GM23338 (cell line): ENCODE results near the gene INPP5D.

Source experiments
- CREB1 ChIP-seq: fragments of 250-450 bp; sonication (Bioruptor Pico); IDR thresholded peaks from 2 replicates; pipeline ENCODE4 v1.5.0; 2020; ENCODE audit warnings: low read depth, mild to moderate bottlenecking, moderate library complexity
- EZH2 ChIP-seq: fragments of 200-600 bp; sonication (generic); IDR thresholded peaks from one replicate; pipeline ENCODE4 v1.8.0; 2017; ENCODE audit warnings: antibody characterized with exemption, mild to moderate bottlenecking, low read depth; ENCODE audit not compliant: unreplicated experiment
- EZH2phosphoT487 ChIP-seq: fragments of 200-600 bp; sonication (generic); IDR thresholded peaks from one replicate; pipeline ENCODE4 v1.8.1; 2018; ENCODE audit warnings: antibody characterized with exemption; ENCODE audit not compliant: unreplicated experiment
- JUNB ChIP-seq: IDR thresholded peaks from one replicate; pipeline ENCODE4 v1.6.1; 2016; ENCODE audit warnings: antibody characterized with exemption; ENCODE audit not compliant: unreplicated experiment
- POLR2AphosphoS5 ChIP-seq: IDR thresholded peaks from 2 replicates; pipeline ENCODE4 v1.6.1; 2016; ENCODE audit warnings: antibody characterized with exemption, low read depth
- REST ChIP-seq: IDR thresholded peaks from one replicate; pipeline ENCODE4 v1.6.1; 2018; ENCODE audit warnings: antibody characterized with exemption; ENCODE audit not compliant: unreplicated experiment
- STAT1 ChIP-seq: IDR thresholded peaks from one replicate; pipeline ENCODE4 v1.6.1; 2016; ENCODE audit warnings: antibody characterized with exemption; ENCODE audit not compliant: unreplicated experiment
- ZNF114 ChIP-seq: fragments of 250-450 bp; sonication (Bioruptor Pico); IDR thresholded peaks from 2 replicates; pipeline ENCODE4 v1.5.0; 2020; ENCODE audit warnings: mild to moderate bottlenecking, moderate library complexity
- ZNF462 ChIP-seq: fragments of 250-450 bp; sonication (Bioruptor Pico); IDR thresholded peaks from 2 replicates; pipeline ENCODE4 v1.5.0; 2020; ENCODE audit warnings: mild to moderate bottlenecking, moderate library complexity
- TF ChIP-seq, protein P1 (sequence below), 2 experiments: fragments of 200-600 bp in 1 of 2; sonication (generic) in 1 of 2; conservative IDR thresholded peaks; 2 replicates each; pipeline versions ENCODE4 v1.5.1 to v1.6.1; 2016 to 2017; ENCODE audit warnings: antibody characterized with exemption in 2 of 2, low read depth in 2 of 2, mild to moderate bottlenecking in 2 of 2, moderate library complexity in 1 of 2

- TF ChIP-seq EZH2 (no peak), CREB1 (CRISPR knock-in tag) (no peak), REST (no peak), ZNF114 (CRISPR knock-in tag) (no peak), JUNB (no peak), STAT1 (no peak), EZH2phosphoT487 (no peak), POLR2AphosphoS5 (no peak), ZNF462 (CRISPR knock-in tag) (no peak)
- TF ChIP-seq, protein P1, sequence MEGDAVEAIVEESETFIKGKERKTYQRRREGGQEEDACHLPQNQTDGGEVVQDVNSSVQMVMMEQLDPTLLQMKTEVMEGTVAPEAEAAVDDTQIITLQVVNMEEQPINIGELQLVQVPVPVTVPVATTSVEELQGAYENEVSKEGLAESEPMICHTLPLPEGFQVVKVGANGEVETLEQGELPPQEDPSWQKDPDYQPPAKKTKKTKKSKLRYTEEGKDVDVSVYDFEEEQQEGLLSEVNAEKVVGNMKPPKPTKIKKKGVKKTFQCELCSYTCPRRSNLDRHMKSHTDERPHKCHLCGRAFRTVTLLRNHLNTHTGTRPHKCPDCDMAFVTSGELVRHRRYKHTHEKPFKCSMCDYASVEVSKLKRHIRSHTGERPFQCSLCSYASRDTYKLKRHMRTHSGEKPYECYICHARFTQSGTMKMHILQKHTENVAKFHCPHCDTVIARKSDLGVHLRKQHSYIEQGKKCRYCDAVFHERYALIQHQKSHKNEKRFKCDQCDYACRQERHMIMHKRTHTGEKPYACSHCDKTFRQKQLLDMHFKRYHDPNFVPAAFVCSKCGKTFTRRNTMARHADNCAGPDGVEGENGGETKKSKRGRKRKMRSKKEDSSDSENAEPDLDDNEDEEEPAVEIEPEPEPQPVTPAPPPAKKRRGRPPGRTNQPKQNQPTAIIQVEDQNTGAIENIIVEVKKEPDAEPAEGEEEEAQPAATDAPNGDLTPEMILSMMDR (conservative IDR thresholded peaks at IDR 0.05; ENCODE audit: low read depth in 2 of 2) = no peak
Observed at GRCh38 chr2:233130024-233130423, 69.9 kb downstream of the INPP5D start.
